ENCODE measurements around the gene ST3GAL4.

Gene ST3GAL4

GRCh38 chr11:126332221-126332711, 23.2 kb upstream of the ST3GAL4 start:
- no peak overlapping the region for H3K9ac ChIP-seq (ENCODE audit: low read depth, low read length)
- H3K36me3 ChIP-seq (ENCODE audit: control insufficient read depth, insufficient read depth, low read length): peaks cover 32% of the 10 kb centered on the region
- no peaks in the 10 kb centered on the region for H3K9me3 ChIP-seq (ENCODE audit: control insufficient read depth, insufficient read depth, low read length)
- no peak overlapping the region for H3K4me3 ChIP-seq (ENCODE audit: low read depth, low read length)
- no peak overlapping the region for H3K27ac ChIP-seq (ENCODE audit: low read depth, low read length)
- peaks cover 4% of the 10 kb centered on the region; the same call in 1 of the 2 replicates for H3K4me1 ChIP-seq (ENCODE audit: control insufficient read depth, insufficient read depth, low read length)
- no peaks in the 10 kb centered on the region for H3K27me3 ChIP-seq (ENCODE audit: control insufficient read depth, insufficient read depth, low read length)

- no peak overlapping the region for H3K4me3 ChIP-seq (ENCODE audit: low read depth, low read length)
- H3K9me3 ChIP-seq (ENCODE audit: control insufficient read depth, insufficient read depth, low read length): no peaks in the 10 kb centered on the region
- no peaks in the 10 kb centered on the region for H3K27me3 ChIP-seq (ENCODE audit: control insufficient read depth, insufficient read depth, low read length)
- no peak overlapping the region for H3K9ac ChIP-seq (ENCODE audit: low read depth, low read length)
- peaks cover 33% of the 10 kb centered on the region for H3K36me3 ChIP-seq (ENCODE audit: control insufficient read depth, insufficient read depth, low read length)
- peaks cover 4% of the 10 kb centered on the region; the same call in 1 of the 2 replicates for H3K4me1 ChIP-seq (ENCODE audit: control insufficient read depth, insufficient read depth, low read length)
- no peak overlapping the region for H3K27ac ChIP-seq (ENCODE audit: low read depth, low read length)
Measured at GRCh38 chr11:126333142-126333541, 22.3 kb upstream of the ST3GAL4 start.

GRCh38 chr11:126334659-126335462, 20.6 kb upstream of the ST3GAL4 start:
- Histone ChIP-seq H3K4me3 (ENCODE audit: low read depth, low read length) (no peak overlapping the region), H3K9ac (ENCODE audit: low read depth, low read length) (no peak overlapping the region), H3K27me3 (ENCODE audit: control insufficient read depth, insufficient read depth, low read length) (no peaks in the 10 kb centered on the region), H3K4me1 (ENCODE audit: control insufficient read depth, insufficient read depth, low read length) (peaks cover 4% of the 10 kb centered on the region; the same call in 1 of the 2 replicates), H3K36me3 (ENCODE audit: control insufficient read depth, insufficient read depth, low read length) (peaks cover 51% of the 10 kb centered on the region), H3K9me3 (ENCODE audit: control insufficient read depth, insufficient read depth, low read length) (no peaks in the 10 kb centered on the region), H3K27ac (ENCODE audit: low read depth, low read length) (no peak overlapping the region)

- Histone ChIP-seq H3K4me1 (ENCODE audit: control insufficient read depth, insufficient read depth, low read length) (peaks cover 4% of the 10 kb centered on the region; the same call in 1 of the 2 replicates), H3K9me3 (ENCODE audit: control insufficient read depth, insufficient read depth, low read length) (no peaks in the 10 kb centered on the region), H3K27me3 (ENCODE audit: control insufficient read depth, insufficient read depth, low read length) (no peaks in the 10 kb centered on the region), H3K36me3 (ENCODE audit: control insufficient read depth, insufficient read depth, low read length) (peaks cover 56% of the 10 kb centered on the region), H3K27ac (ENCODE audit: low read depth, low read length) (no peak overlapping the region), H3K9ac (ENCODE audit: low read depth, low read length) (no peak overlapping the region), H3K4me3 (ENCODE audit: low read depth, low read length) (no peak overlapping the region)
Measured at GRCh38 chr11:126335463-126335760, 20.1 kb upstream of the ST3GAL4 start.

- H3K9me3 ChIP-seq (ENCODE audit: control insufficient read depth, insufficient read depth, low read length): no peaks in the 10 kb centered on the region
- H3K27me3 ChIP-seq (ENCODE audit: control insufficient read depth, insufficient read depth, low read length): no peaks in the 10 kb centered on the region
- H3K4me1 ChIP-seq (ENCODE audit: control insufficient read depth, insufficient read depth, low read length): peaks cover 4% of the 10 kb centered on the region; the same call in 1 of the 2 replicates
- no peak overlapping the region for H3K9ac ChIP-seq (ENCODE audit: low read depth, low read length)
- no peak overlapping the region for H3K27ac ChIP-seq (ENCODE audit: low read depth, low read length)
- no peak overlapping the region for H3K4me3 ChIP-seq (ENCODE audit: low read depth, low read length)
- H3K36me3 ChIP-seq (ENCODE audit: control insufficient read depth, insufficient read depth, low read length): peaks cover 61% of the 10 kb centered on the region
Measured at GRCh38 chr11:126336138-126336541, 19.3 kb upstream of the ST3GAL4 start.

- H3K9ac ChIP-seq (ENCODE audit: low read depth, low read length): no peak overlapping the region
- H3K4me3 ChIP-seq (ENCODE audit: low read depth, low read length): no peak overlapping the region
- H3K36me3 ChIP-seq (ENCODE audit: control insufficient read depth, insufficient read depth, low read length): peaks cover 61% of the 10 kb centered on the region
- no peaks in the 10 kb centered on the region for H3K9me3 ChIP-seq (ENCODE audit: control insufficient read depth, insufficient read depth, low read length)
- peaks cover 4% of the 10 kb centered on the region; the same call in 1 of the 2 replicates for H3K4me1 ChIP-seq (ENCODE audit: control insufficient read depth, insufficient read depth, low read length)
- no peak overlapping the region for H3K27ac ChIP-seq (ENCODE audit: low read depth, low read length)
- no peaks in the 10 kb centered on the region for H3K27me3 ChIP-seq (ENCODE audit: control insufficient read depth, insufficient read depth, low read length)
Measured at GRCh38 chr11:126336671-126337101, 18.8 kb upstream of the ST3GAL4 start.

GRCh38 chr11:126337126-126337473, 18.4 kb upstream of the ST3GAL4 start:
- H3K36me3 ChIP-seq (ENCODE audit: control insufficient read depth, insufficient read depth, low read length): peaks cover 58% of the 10 kb centered on the region
- no peak overlapping the region for H3K9ac ChIP-seq (ENCODE audit: low read depth, low read length)
- no peak overlapping the region for H3K27ac ChIP-seq (ENCODE audit: low read depth, low read length)

GRCh38 chr11:126337474-126338241, 17.8 kb upstream of the ST3GAL4 start:
- Histone ChIP-seq H3K36me3 (ENCODE audit: control insufficient read depth, insufficient read depth, low read length) (peaks cover 53% of the 10 kb centered on the region), H3K4me3 (ENCODE audit: low read depth, low read length) (no peak overlapping the region), H3K4me1 (ENCODE audit: control insufficient read depth, insufficient read depth, low read length) (peaks cover 4% of the 10 kb centered on the region; the same call in 1 of the 2 replicates), H3K9me3 (ENCODE audit: control insufficient read depth, insufficient read depth, low read length) (no peaks in the 10 kb centered on the region), H3K27me3 (ENCODE audit: control insufficient read depth, insufficient read depth, low read length) (no peaks in the 10 kb centered on the region), H3K27ac (ENCODE audit: low read depth, low read length) (no peak overlapping the region), H3K9ac (ENCODE audit: low read depth, low read length) (no peak overlapping the region)

More at GRCh38 chr11:126337126-126337473, 18.4 kb upstream of the ST3GAL4 start:
- H3K4me3 ChIP-seq (ENCODE audit: low read depth, low read length): no peak overlapping the region
- peaks cover 4% of the 10 kb centered on the region; the same call in 1 of the 2 replicates for H3K4me1 ChIP-seq (ENCODE audit: control insufficient read depth, insufficient read depth, low read length)
- H3K9me3 ChIP-seq (ENCODE audit: control insufficient read depth, insufficient read depth, low read length): no peaks in the 10 kb centered on the region
- no peaks in the 10 kb centered on the region for H3K27me3 ChIP-seq (ENCODE audit: control insufficient read depth, insufficient read depth, low read length)

- no peak overlapping the region for H3K4me3 ChIP-seq (ENCODE audit: low read depth, low read length)
- peaks cover 4% of the 10 kb centered on the region; the same call in 1 of the 2 replicates for H3K4me1 ChIP-seq (ENCODE audit: control insufficient read depth, insufficient read depth, low read length)
- no peak overlapping the region for H3K27ac ChIP-seq (ENCODE audit: low read depth, low read length)
- no peaks in the 10 kb centered on the region for H3K27me3 ChIP-seq (ENCODE audit: control insufficient read depth, insufficient read depth, low read length)
- no peak overlapping the region for H3K9ac ChIP-seq (ENCODE audit: low read depth, low read length)
- peaks cover 54% of the 10 kb centered on the region for H3K36me3 ChIP-seq (ENCODE audit: control insufficient read depth, insufficient read depth, low read length)
- H3K9me3 ChIP-seq (ENCODE audit: control insufficient read depth, insufficient read depth, low read length): no peaks in the 10 kb centered on the region
Measured at GRCh38 chr11:126338346-126339055, 17.0 kb upstream of the ST3GAL4 start.

- Histone ChIP-seq H3K27ac (ENCODE audit: low read depth, low read length) (no peak overlapping the region), H3K4me3 (ENCODE audit: low read depth, low read length) (no peak overlapping the region), H3K9me3 (ENCODE audit: control insufficient read depth, insufficient read depth, low read length) (no peaks in the 10 kb centered on the region), H3K9ac (ENCODE audit: low read depth, low read length) (no peak overlapping the region), H3K27me3 (ENCODE audit: control insufficient read depth, insufficient read depth, low read length) (no peaks in the 10 kb centered on the region), H3K4me1 (ENCODE audit: control insufficient read depth, insufficient read depth, low read length) (peaks cover 4% of the 10 kb centered on the region; the same call in 1 of the 2 replicates), H3K36me3 (ENCODE audit: control insufficient read depth, insufficient read depth, low read length) (peaks cover 56% of the 10 kb centered on the region)
Measured at GRCh38 chr11:126339073-126339862, 16.2 kb upstream of the ST3GAL4 start.

Data from HUES48 (cell line).